HAP-1 (cell line): ENCODE data around the gene NDP.

Source experiments
- DNase-seq, 2 experiments: peaks; one replicate each; pipeline ENCODE4 v3.0.0-alpha.2; 2016 to 2020; ENCODE audit warnings: low spot score in 2 of 2
- H3K27me3 ChIP-seq: fragments of 250-450 bp; sonication (Bioruptor Pico); 2 replicates; pipeline ENCODE4 v1.5.1; 2020; ENCODE audit warnings: low read depth, mild to moderate bottlenecking, moderate library complexity
- H3K36me3 ChIP-seq: fragments of 250-450 bp; sonication (Bioruptor Pico); replicated peaks from 2 replicates; pipeline ENCODE4 v1.5.1; 2020; ENCODE audit warnings: mild to moderate bottlenecking
- H3K4me1 ChIP-seq: fragments of 250-450 bp; sonication (Bioruptor Pico); 2 replicates; pipeline ENCODE4 v1.5.1; 2020; ENCODE audit warnings: mild to moderate bottlenecking
- H3K4me3 ChIP-seq: fragments of 250-450 bp; sonication (Bioruptor Pico); 2 replicates; pipeline ENCODE4 v1.5.1; 2020; ENCODE audit warnings: mild to moderate bottlenecking, moderate library complexity
- H3K9me3 ChIP-seq: fragments of 250-450 bp; sonication (Bioruptor Pico); 2 replicates; pipeline ENCODE4 v1.5.1; 2020; ENCODE audit warnings: mild to moderate bottlenecking, moderate library complexity
- in situ Hi-C: fragments of 300-500 bp; cut with MboI; formaldehyde crosslinking; loops from 3 replicates; pipeline ENCODE4 v1.14.3; 2020; ENCODE audit warnings: low sequenced_read_pairs, inconsistent platforms, mixed read lengths

The NDP gene, protein sequence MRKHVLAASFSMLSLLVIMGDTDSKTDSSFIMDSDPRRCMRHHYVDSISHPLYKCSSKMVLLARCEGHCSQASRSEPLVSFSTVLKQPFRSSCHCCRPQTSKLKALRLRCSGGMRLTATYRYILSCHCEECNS

DNA sequence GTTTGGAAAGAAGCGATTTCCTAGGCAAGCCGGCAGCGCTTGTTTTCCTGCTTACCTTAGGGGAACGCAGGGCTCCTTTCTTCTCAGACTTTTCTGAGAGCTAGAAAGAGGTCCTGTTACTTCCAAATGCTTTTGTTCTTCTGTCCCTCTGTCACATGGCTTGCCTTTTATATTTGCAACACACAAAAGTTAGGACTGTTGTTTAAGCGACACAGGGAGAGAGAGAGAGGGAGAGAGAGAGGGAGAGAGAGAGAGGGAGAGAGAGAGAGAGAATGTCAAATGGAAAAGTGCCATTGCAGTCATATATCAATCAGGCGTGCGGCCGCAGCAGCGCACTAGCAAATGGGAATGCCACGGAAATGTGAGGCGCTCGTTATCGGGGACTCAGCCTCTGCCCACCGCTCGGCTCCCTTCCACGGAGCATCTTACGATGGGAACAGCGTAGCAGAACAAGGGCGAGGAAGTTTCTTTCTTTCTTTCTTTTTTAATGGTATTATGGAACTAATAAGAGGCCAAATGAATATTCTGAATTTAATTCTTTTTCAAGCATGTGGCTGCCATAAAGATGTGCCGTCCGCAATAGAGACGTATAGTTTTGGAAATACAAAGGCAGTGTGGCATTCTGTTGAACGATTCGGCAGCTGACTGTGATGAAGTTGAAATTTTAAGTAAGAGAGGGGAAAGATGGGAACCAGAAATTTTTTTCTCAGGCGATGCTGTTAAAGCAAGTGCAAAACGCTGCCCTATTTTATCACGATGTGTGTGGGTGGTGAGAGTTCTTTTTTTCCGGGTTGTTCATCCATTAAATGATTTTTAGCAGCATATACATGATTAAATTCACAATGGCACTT, at the start of gene NDP:
Gene NDP, minus strand, starts transcription at position 142 of the 851 bp plus-strand sequence. CDS start 14,745 bp downstream, outside the sequence.
- Histone ChIP-seq H3K27me3 (no peaks in the 10 kb centered on the region), H3K4me3 (peak within 1 kb of the TSS; percentile 15), H3K36me3 (no peaks in the 10 kb centered on the region), H3K4me1 (peaks cover 8% of the 10 kb centered on the region; the same call in 1 of the 2 replicates), H3K9me3 (no peaks in the 10 kb centered on the region)
- DNase-seq = peak; percentile 52 to 55
- in situ Hi-C loops = no loop called here

DNA sequence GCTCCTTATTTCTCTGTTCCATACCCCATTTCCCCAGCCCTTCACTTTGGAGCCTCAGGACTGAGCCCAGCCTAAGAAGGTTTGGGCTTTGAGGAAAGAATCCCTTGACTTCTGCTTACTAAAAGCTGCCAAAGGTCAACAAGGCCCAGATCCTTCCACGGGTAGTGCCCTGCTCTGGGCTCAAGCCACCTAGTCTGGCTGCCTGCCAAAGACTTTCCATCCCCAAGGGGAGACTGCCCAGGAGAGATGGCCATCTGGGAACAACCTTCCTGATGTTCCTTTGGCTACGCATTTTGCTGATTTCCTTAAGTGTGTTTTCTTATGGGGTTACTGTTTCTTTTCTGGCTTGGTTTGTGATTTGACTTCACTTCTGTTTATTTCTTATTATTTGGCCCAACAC, 49.8 kb upstream of the NDP start:
- Histone ChIP-seq H3K4me1 (no peaks in the 10 kb centered on the region), H3K9me3 (no peaks in the 10 kb centered on the region), H3K4me3 (no peak overlapping the region), H3K27me3 (no peaks in the 10 kb centered on the region), H3K36me3 (no peaks in the 10 kb centered on the region)
- in situ Hi-C loops = no loop called here
- no peak for DNase-seq

DNA sequence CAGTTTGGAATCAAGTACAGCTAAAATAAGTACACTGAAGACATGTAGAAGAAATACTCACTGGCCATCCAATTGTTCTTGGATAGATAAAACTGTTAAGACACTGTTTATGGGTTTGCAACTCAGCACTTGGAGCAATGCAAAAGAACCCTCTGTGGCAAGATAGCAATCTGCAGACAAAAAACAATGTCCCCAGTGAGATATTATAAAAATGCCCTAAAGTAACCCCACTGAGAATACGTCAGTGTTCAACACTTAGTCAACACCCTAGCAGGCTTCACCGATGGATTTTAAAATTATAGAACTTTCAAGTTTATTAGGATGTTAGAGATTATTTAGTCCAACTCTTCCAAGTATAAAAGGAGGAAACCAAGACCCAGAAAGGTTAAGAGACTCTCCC, 47.5 kb upstream of the NDP start:
- in situ Hi-C loops = no loop called here
- Histone ChIP-seq H3K4me1 (no peaks in the 10 kb centered on the region), H3K9me3 (no peaks in the 10 kb centered on the region), H3K4me3 (no peak overlapping the region), H3K27me3 (no peaks in the 10 kb centered on the region), H3K36me3 (no peaks in the 10 kb centered on the region)
- DNase-seq = no peak

DNA sequence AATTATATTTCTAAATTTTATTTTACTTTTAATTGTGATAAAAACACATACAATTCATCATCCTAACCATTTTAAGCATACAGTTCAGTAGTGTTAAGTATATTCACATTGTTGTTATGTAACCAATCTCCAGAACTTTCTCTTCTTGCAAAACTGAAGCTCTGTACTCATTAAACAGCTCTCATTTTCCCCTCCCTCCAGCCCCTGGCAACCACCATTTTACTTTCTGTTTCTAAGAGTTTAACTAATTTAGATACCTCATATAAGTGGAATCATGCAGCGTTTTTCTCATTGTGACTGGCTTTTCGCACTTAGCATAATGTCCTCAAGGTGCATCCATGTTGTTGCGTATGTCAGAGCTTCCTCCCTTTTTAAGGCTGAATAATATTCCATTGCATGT, 46.7 kb upstream of the NDP start:
- no peak for DNase-seq
- no peak overlapping the region for H3K4me3 ChIP-seq
- no peaks in the 10 kb centered on the region for H3K27me3 ChIP-seq
- H3K9me3 ChIP-seq = no peaks in the 10 kb centered on the region
- H3K36me3 ChIP-seq = no peaks in the 10 kb centered on the region
- H3K4me1 ChIP-seq = no peaks in the 10 kb centered on the region
- in situ Hi-C loops = no loop called here

DNA sequence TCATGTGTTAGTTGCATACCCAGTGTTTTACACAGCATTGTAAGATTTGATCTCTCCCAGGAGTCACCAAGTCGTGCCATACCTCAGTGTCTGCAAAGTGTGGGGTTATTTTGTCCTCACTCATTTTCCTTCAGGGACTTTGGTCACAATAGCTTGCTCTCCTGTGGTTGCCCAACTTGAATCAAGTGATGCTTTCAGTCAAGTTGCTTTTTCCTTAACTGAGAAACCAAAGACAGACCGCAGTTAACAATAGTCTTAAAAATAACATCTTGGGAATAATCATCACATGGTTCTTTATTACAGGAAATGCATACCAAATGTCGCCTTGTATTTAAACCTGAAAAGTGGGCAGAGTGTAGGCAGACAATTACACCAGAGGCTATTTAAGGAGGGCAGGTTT, 44.5 kb upstream of the NDP start:
- in situ Hi-C loops = no loop called here
- Histone ChIP-seq H3K27me3 (no peaks in the 10 kb centered on the region), H3K4me1 (no peaks in the 10 kb centered on the region), H3K36me3 (no peaks in the 10 kb centered on the region), H3K9me3 (no peaks in the 10 kb centered on the region), H3K4me3 (no peak overlapping the region)
- no peak for DNase-seq

DNA sequence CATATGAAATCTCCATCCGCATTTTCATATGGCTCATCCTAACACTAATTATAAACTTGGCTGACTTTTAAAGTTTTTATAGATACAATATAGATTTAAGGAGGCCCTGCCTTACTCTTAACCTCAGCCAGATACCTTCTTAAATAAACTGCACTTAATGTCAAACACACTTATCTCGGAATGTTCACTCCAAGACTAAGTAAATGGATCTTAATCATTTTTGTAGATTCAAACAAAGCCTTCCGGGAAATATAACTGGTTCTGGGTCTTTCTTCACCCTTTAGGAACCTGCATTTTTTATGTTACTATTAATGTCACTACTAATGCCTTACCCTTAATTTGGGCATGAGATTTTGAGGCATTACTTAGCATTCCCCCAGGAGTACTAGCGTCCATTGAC, 43.7 kb upstream of the NDP start:
- DNase-seq = no peak
- no peaks in the 10 kb centered on the region for H3K9me3 ChIP-seq
- no peak overlapping the region for H3K4me3 ChIP-seq
- no peaks in the 10 kb centered on the region for H3K4me1 ChIP-seq
- H3K36me3 ChIP-seq = no peaks in the 10 kb centered on the region
- in situ Hi-C loops = no loop called here
- H3K27me3 ChIP-seq = no peaks in the 10 kb centered on the region

DNA sequence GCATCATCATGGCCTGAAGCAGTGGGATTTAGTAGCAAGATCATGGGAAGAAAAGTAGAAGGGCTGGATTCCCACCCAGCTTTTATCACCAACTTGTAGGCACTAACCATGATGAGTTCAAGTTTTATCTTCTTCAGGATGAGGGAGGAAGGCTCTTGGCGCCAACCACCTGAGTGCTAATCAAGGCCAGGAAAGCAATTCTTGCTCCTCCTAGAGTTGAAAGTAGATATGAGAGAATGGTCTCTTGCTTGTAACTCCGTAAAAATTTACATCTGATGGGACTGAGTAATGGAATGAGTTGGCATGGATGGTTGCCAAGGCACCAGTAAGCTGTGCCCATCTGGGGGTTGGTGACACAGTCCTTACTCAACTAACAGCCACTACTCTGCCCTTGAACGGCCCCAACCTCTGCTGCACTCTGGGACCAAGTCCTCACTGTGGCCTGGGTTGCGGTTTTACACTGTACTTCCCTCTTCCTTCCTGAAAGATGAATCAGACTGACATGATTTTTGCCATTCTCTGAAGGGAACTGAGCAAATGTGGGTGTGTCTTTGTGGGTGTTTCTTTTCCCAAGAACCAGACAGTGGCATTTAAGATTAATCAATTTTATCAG, 39.4 kb upstream of the NDP start:
- no peaks in the 10 kb centered on the region for H3K9me3 ChIP-seq
- no peaks in the 10 kb centered on the region for H3K36me3 ChIP-seq
- no peaks in the 10 kb centered on the region for H3K27me3 ChIP-seq
- no peak for DNase-seq
- no peak overlapping the region for H3K4me3 ChIP-seq
- in situ Hi-C loops = no loop called here
- H3K4me1 ChIP-seq = no peaks in the 10 kb centered on the region

DNA sequence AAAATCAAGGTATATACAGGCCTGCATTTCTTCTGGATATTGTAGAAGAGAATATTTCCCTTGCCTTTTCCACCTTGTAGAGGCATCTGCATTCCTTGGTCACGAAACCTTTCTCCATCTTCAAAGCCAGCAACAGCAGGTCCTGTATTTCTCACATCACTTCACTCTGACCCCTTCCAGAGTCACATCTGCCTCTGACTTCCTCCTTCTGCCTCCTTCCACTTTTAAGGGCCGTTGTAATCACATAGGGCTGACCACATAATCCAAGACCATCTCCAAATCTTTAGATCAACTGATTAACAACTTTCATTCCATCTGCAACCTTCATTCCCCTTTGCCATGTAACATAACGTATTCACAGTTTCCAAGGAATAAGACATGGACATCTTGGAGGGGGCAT, 38.3 kb upstream of the NDP start:
- H3K4me3 ChIP-seq = no peak overlapping the region
- no peak for DNase-seq
- H3K27me3 ChIP-seq = no peaks in the 10 kb centered on the region
- no peaks in the 10 kb centered on the region for H3K36me3 ChIP-seq
- in situ Hi-C loops = no loop called here
- H3K4me1 ChIP-seq = no peaks in the 10 kb centered on the region
- no peaks in the 10 kb centered on the region for H3K9me3 ChIP-seq

DNA sequence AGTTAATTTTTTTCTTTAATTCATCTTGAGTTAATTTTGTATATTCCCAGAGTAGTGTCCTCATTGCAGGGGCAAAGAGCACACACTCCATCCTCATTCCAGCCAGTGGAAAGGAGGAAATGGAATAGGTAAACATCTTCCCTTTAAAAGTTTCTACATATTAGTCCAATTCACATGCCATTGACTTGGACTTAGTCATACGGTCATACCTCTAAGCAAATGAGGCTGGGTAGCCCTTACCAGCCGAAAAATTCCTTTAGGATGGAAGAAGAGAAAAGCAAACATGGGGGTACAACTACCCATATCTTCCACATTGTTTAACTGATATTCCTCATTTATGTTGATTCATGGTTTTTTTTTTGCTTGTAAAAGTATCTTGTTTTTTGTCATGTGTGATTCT, 37.4 kb upstream of the NDP start:
- Histone ChIP-seq H3K4me3 (no peak overlapping the region), H3K36me3 (no peaks in the 10 kb centered on the region), H3K4me1 (no peaks in the 10 kb centered on the region), H3K27me3 (no peaks in the 10 kb centered on the region), H3K9me3 (no peaks in the 10 kb centered on the region)
- DNase-seq = no peak
- in situ Hi-C loops = no loop called here

DNA sequence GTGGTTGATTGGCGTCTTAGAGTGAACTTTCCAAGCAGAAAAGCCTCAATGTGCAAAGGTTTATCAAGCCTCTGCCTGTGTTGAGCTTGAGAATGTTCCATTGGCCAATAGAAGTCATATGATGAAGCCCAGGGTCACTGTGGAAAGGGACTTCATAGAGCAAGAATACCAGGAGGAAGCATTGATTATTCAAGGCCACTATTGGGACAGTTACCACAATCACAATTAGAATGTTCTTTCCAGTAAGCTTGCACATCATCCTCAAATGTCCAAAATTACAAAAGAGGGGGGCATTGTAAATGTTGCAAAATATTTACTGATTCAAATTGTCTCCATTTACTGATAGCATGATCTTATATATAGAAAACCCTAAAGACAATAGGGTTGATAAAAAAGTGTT, 32.9 kb upstream of the NDP start:
- Histone ChIP-seq H3K9me3 (no peaks in the 10 kb centered on the region), H3K4me3 (no peak overlapping the region), H3K4me1 (no peaks in the 10 kb centered on the region), H3K36me3 (no peaks in the 10 kb centered on the region), H3K27me3 (no peaks in the 10 kb centered on the region)
- DNase-seq = no peak
- in situ Hi-C loops = no loop called here

DNA sequence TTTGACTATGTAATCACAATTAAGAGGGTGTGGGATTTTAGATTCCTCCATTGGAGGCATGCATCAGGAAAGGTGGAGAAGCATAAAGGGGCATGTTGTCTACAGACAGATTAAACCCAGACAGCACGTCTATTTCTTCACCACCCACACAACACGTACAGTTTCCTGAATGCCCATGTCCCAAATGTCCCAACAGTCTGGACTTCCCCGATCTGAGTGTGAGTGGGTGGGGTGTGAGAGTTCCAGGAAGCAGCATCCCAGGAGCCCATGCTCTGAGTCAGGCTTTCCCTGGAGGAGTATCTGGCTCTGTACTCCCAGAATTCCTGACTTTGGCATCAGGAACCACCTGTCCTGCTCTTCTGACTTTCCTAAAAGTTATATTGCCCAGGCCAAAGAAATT, 30.8 kb upstream of the NDP start:
- DNase-seq = no peak
- Histone ChIP-seq H3K9me3 (no peaks in the 10 kb centered on the region), H3K36me3 (no peaks in the 10 kb centered on the region)

DNA sequence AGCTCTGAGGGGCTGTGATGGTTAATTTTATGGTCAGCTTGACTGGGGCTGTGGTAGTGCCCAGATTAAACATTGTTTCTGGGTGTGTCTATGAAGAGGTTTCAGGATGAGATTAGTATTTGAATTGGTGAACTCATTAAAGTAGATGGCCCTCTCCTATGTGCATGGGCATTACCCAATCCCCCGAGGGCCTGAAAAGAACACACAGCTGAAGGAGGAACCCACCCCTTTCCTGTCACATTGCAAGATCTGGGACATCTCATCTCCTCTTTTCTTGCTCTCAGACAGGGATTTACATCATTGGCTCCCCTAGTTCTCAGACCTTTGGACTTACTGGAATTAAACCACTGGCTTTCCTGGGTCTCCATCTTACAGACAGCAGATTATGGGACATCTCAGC, 29.4 kb upstream of the NDP start:
- Histone ChIP-seq H3K9me3 (no peaks in the 10 kb centered on the region), H3K36me3 (no peaks in the 10 kb centered on the region), H3K27me3 (no peaks in the 10 kb centered on the region), H3K4me1 (no peaks in the 10 kb centered on the region), H3K4me3 (no peak overlapping the region)
- in situ Hi-C loops = no loop called here
- no peak for DNase-seq

More for the DNA sequence above, 30.8 kb upstream of the NDP start:
- Histone ChIP-seq H3K4me1 (no peaks in the 10 kb centered on the region), H3K4me3 (no peak overlapping the region), H3K27me3 (no peaks in the 10 kb centered on the region)
- in situ Hi-C loops = no loop called here

DNA sequence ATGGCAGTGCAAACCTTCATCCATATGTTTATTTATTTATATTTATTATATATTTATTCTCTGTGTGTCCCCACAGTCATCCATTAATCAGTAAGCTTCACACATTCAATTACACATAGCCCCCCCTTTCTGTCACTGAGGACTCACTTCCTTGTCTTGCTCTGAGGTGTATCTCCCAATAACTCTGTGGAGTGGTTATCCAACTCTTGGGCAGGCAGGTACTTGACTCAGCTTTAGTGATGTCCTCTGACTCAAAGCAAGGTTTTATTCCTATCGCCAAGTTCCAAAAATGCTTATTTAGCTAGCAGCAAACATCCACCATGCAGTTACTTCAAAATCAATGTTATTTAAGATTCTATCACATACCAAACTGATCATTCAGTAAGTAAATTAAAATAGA, 25.2 kb upstream of the NDP start:
- no peaks in the 10 kb centered on the region for H3K9me3 ChIP-seq

DNA sequence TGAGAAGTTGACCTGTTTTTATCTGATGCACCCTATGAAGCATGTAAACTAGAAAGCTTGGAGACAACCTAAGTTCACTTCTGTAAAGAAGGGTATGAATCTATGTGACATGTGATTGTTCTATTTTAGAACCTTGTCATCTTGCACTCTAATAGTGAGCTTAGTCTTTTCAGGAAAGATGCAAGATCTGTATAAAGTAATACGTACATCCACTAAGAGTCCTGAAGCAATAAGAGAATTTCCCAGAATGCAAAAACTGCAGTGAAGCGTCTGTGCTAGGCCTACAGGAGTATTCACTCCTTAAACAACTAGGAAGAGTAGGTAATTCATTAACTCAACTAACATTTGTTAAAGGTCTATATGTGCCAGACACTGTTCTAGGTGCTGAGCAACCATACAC, 23.3 kb upstream of the NDP start:
- in situ Hi-C loops = no loop called here
- no peak overlapping the region for H3K4me3 ChIP-seq
- H3K36me3 ChIP-seq = no peaks in the 10 kb centered on the region
- H3K4me1 ChIP-seq = no peaks in the 10 kb centered on the region
- no peak for DNase-seq
- H3K27me3 ChIP-seq = no peaks in the 10 kb centered on the region
- H3K9me3 ChIP-seq = no peaks in the 10 kb centered on the region

More for the DNA sequence above, 25.2 kb upstream of the NDP start:
- no peaks in the 10 kb centered on the region for H3K4me1 ChIP-seq
- H3K4me3 ChIP-seq = no peak overlapping the region
- no peaks in the 10 kb centered on the region for H3K36me3 ChIP-seq
- in situ Hi-C loops = no loop called here
- no peaks in the 10 kb centered on the region for H3K27me3 ChIP-seq
- no peak for DNase-seq
